B cell (primary cell): ENCODE data around the gene DIP2A. TPM values are rescaled to one million over a fixed set of nuclear protein-coding genes. Genes with fewer than 3 reads are reported as not detected.

ENCODE experiments used
- ATAC-seq: fragments of 200-7000 bp; cut with Tn5 transposase; one replicate; pipeline ENCODE4 v1.10.0; 2021; ENCODE audit warnings: low read depth, mild to moderate bottlenecking, moderate number of reproducible peaks, moderate library complexity
- CTCF ChIA-PET: fragments of 350-600 bp; sonication (Branson Sonifier 250); formaldehyde crosslinking; loops from one replicate; lab custom pipeline; 2021; ENCODE audit warnings: antibody characterized with exemption, inconsistent platforms; lab: Charles Lee
- POLR2A ChIA-PET: fragments of 350-600 bp; sonication (Branson Sonifier 250); formaldehyde crosslinking; loops from one replicate; lab custom pipeline; 2021; ENCODE audit warnings: antibody characterized with exemption; lab: Charles Lee
- DNase-seq: peaks from one replicate; pipeline ENCODE4 v3.0.0; 2013
- H2AFZ ChIP-seq: 2 replicates; pipeline ENCODE4 v1.6.1; 2012; ENCODE audit warnings: mild to moderate bottlenecking, low read depth, low read length; ENCODE audit not compliant: insufficient read depth, poor library complexity, severe bottlenecking
- H3K27ac ChIP-seq, 2 donors: 1 replicate in 1 of 2; 2 replicates in 1 of 2; pipeline ENCODE4 v1.5.1; 2012 to 2013; ENCODE audit warnings: low read length in 2 of 2, mild to moderate bottlenecking in 2 of 2, moderate library complexity in 1 of 2
- H3K27me3 ChIP-seq, 4 experiments: fragments of 200-600 bp in 1 of 4; sonication (generic) in 1 of 4; replicated peaks in 1 of 4; 1 replicate in 2 of 4; 2 replicates in 2 of 4; pipeline versions ENCODE4 v1.6.1 to v1.7.0; 2013 to 2016; ENCODE audit warnings: low read length in 3 of 4, mild to moderate bottlenecking in 2 of 4, mixed read lengths in 1 of 4, moderate library complexity in 1 of 4; ENCODE audit not compliant: insufficient read depth in 4 of 4, control insufficient read depth in 3 of 4; ENCODE audit errors: control extremely low read depth in 1 of 4
- H3K36me3 ChIP-seq, 2 experiments: replicated peaks in 1 of 2; 1 replicate in 1 of 2; 2 replicates in 1 of 2; pipeline versions ENCODE4 v1.6.1 to v1.7.1; 2013; ENCODE audit warnings: low read length in 1 of 2; ENCODE audit not compliant: insufficient read depth in 2 of 2, control insufficient read depth in 1 of 2; ENCODE audit errors: control extremely low read depth in 1 of 2, extremely low read depth in 1 of 2
- H3K4me1 ChIP-seq, 2 donors: fragments of 200-600 bp in 1 of 2; sonication (generic) in 1 of 2; 1 replicate in 1 of 2; 2 replicates in 1 of 2; pipeline versions ENCODE4 v1.5.1 to v1.6.1; 2013 to 2017; ENCODE audit warnings: low read length in 2 of 2; ENCODE audit not compliant: control insufficient read depth in 2 of 2, insufficient read depth in 2 of 2
- H3K4me2 ChIP-seq: replicated peaks from 2 replicates; pipeline ENCODE3; 2012; ENCODE audit warnings: mild to moderate bottlenecking, low read depth, low read length; ENCODE audit not compliant: poor library complexity, severe bottlenecking
- H3K4me3 ChIP-seq, 5 experiments: fragments of 200-600 bp in 1 of 5; sonication (generic) in 1 of 5; 1 replicate in 3 of 5; 2 replicates in 2 of 5; pipeline versions ENCODE4 v1.5.1 to v1.7.0; 2011 to 2016; ENCODE audit warnings: low read length in 4 of 5, mild to moderate bottlenecking in 4 of 5, low read depth in 2 of 5, control low read depth in 1 of 5, moderate library complexity in 1 of 5; ENCODE audit not compliant: insufficient read depth in 1 of 5; ENCODE audit errors: control extremely low read depth in 1 of 5, extremely low read depth in 1 of 5
- H3K79me2 ChIP-seq: fragments of 200-600 bp; sonication (generic); one replicate; pipeline ENCODE4 v1.6.0; 2016; ENCODE audit warnings: low read length; ENCODE audit not compliant: control insufficient read depth, insufficient read depth
- H3K9ac ChIP-seq: fragments of 200-600 bp; sonication (generic); 2 replicates; pipeline ENCODE4 v1.6.1; 2017; ENCODE audit warnings: mild to moderate bottlenecking, low read length, moderate library complexity
- H3K9me3 ChIP-seq, 3 donors: one replicate each; pipeline versions ENCODE4 v1.6.1 to v1.7.1; 2013; ENCODE audit warnings: low read length in 2 of 3; ENCODE audit not compliant: control insufficient read depth in 2 of 3, insufficient read depth in 1 of 3; ENCODE audit errors: control extremely low read depth in 1 of 3
- H4K20me1 ChIP-seq: 2 replicates; pipeline ENCODE4 v1.6.0; 2012; ENCODE audit warnings: mild to moderate bottlenecking, low read length; ENCODE audit not compliant: insufficient read depth, control insufficient read depth, poor library complexity, severe bottlenecking
- H3K27ac Mint-ChIP-seq: one replicate; pipeline ENCODE4 v1.8.0; 2021; ENCODE audit warnings: mixed read lengths
- H3K27me3 Mint-ChIP-seq: one replicate; pipeline ENCODE4 v1.8.0; 2021; ENCODE audit warnings: mixed read lengths
- H3K4me1 Mint-ChIP-seq: one replicate; pipeline ENCODE4 v1.8.0; 2021; ENCODE audit warnings: mixed read lengths
- H3K4me3 Mint-ChIP-seq: one replicate; pipeline ENCODE4 v1.8.0; 2021; ENCODE audit warnings: mixed read lengths
- H3K9me3 Mint-ChIP-seq: one replicate; pipeline ENCODE4 v1.8.0; 2022; ENCODE audit warnings: mixed read lengths; ENCODE audit not compliant: insufficient read depth
- EZH2 ChIP-seq: IDR thresholded peaks from 2 replicates; pipeline ENCODE4 v1.6.1; 2012; ENCODE audit warnings: borderline replicate concordance, low read depth, mild to moderate bottlenecking, moderate library complexity, low read length; ENCODE audit not compliant: insufficient read depth, poor library complexity, severe bottlenecking
- WGBS: methylation state at CpG from one replicate; pipeline ENCODE4 v1.1.5; 2013; ENCODE audit warnings: missing lambda C conversion rate; ENCODE audit not compliant: insufficient coverage; 5-methylcytosine and 5-hydroxymethylcytosine counted together
- intact Hi-C: fragments of 100-400 bp; cut with micrococcal nuclease; formaldehyde crosslinking; loops from one replicate; pipeline ENCODE4 v1.10.0; 2022
- polyA plus RNA-seq: library from polyadenylated mRNA; depleted of rRNA; stranded (reverse); fragments of >200 nt; gene quantifications from 2 replicates; pipeline ENCODE4 v1.2.3, GENCODE V29; 2012
- total RNA-seq, 2 donors: library from RNA; stranded (reverse); fragments of 120-200 nt in 1 of 2; gene quantifications; 1 replicate in 1 of 2; 2 replicates in 1 of 2; pipeline versions ENCODE4 v1.2.3 to v1.2.4, GENCODE V29; 2013 to 2022
- TF ChIP-seq, protein P1 (sequence below): fragments of 200-600 bp; IDR thresholded peaks from one replicate; pipeline ENCODE4 v1.8.0; 2022; ENCODE audit warnings: antibody characterized with exemption, mild to moderate bottlenecking

The DIP2A gene
- total and polyA plus RNA-seq, 2 donors (not counting 1 experiment from before 2014, with no cell fraction given), result 40.4 to 59.0 TPM

DNA sequence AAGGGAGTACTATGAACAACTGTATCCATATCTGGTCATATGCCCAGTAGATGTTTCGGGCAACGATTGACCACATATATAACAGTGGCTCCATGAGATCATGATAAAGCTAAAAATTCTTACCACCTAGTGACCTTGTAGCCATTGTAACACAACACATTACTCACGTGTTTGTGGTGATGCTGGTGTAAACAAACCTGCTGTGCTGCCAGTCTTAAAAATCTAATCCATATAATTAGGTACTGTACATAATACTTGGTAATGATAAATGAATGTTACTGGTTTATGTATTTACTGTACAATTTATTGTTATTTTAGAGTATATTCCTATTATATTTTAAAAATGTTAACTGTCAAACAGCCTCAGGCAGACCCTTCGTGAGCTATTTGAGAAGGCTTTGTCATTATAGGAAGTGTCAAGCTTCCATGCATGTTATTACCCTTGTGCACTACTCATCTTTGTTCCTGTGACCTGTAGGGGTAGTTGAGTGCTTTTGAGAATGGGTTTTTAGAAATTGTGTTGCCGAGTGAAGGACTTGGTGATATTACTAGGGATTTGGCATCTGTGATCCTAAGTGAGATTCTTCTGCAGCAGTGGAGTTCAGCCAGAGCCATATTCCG is 23.6 kb downstream of the DIP2A start:
- Histone ChIP-seq H3K9ac (no peak overlapping the region), H3K9me3 (no peaks in the 10 kb centered on the region), H4K20me1 (no peaks in the 10 kb centered on the region), H3K4me3 (no peak overlapping the region), H3K27me3 (no peaks in the 10 kb centered on the region), H2AFZ (no peak overlapping the region), H3K27ac (no peak overlapping the region), H3K79me2 (peaks cover 38% of the 10 kb centered on the region), H3K36me3 (peaks cover 0 to 16% of the 10 kb centered on the region in 2 experiments), H3K4me1 (no peaks in the 10 kb centered on the region), H3K4me2 (no peak overlapping the region)
- no peak overlapping the region for H3K4me3 Mint-ChIP-seq
- TF ChIP-seq, protein P1, sequence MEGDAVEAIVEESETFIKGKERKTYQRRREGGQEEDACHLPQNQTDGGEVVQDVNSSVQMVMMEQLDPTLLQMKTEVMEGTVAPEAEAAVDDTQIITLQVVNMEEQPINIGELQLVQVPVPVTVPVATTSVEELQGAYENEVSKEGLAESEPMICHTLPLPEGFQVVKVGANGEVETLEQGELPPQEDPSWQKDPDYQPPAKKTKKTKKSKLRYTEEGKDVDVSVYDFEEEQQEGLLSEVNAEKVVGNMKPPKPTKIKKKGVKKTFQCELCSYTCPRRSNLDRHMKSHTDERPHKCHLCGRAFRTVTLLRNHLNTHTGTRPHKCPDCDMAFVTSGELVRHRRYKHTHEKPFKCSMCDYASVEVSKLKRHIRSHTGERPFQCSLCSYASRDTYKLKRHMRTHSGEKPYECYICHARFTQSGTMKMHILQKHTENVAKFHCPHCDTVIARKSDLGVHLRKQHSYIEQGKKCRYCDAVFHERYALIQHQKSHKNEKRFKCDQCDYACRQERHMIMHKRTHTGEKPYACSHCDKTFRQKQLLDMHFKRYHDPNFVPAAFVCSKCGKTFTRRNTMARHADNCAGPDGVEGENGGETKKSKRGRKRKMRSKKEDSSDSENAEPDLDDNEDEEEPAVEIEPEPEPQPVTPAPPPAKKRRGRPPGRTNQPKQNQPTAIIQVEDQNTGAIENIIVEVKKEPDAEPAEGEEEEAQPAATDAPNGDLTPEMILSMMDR, result no peak
- TF ChIP-seq EZH2, result no peak
- ATAC-seq, result no peak
- 100% methylated on average over 1 of the region's 6 CpGs for WGBS
- no peak overlapping the region for H3K27ac Mint-ChIP-seq
- intact Hi-C loops, result no loop called here
- ChIA-PET POLR2A (no interaction called here), CTCF (no interaction called here)
- H3K9me3 Mint-ChIP-seq, result no peaks in the 10 kb centered on the region
- H3K4me1 Mint-ChIP-seq, result no peaks in the 10 kb centered on the region
- no peak for DNase-seq
- H3K27me3 Mint-ChIP-seq, result no peaks in the 10 kb centered on the region

DNA sequence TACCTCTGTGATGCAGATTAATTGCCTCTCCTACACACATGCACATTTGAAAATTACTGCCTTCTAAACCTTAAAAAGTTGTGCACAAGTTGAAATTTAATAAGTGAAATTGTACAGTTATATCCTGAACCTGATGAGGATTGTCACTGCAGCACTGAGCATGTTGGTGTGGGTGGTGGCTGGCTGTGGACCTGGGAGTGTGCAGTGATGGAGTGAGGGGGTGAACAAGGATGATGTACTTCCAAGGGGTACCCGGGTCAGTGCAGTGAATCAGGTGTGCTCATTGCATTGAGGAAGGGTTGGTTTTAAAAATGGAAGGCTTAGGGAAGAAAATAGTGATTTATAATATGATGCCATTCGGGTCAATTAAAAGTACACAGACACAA is 24.1 kb downstream of the DIP2A start:
- no peaks in the 10 kb centered on the region for H4K20me1 ChIP-seq
- H3K79me2 ChIP-seq, result peaks cover 37% of the 10 kb centered on the region
- no peaks in the 10 kb centered on the region for H3K27me3 ChIP-seq
- no peak for ATAC-seq
- no peak overlapping the region for H3K27ac ChIP-seq
- no peak overlapping the region for H3K4me3 ChIP-seq
- ChIA-PET CTCF (no interaction called here), POLR2A (no interaction called here)
- H3K4me1 Mint-ChIP-seq, result no peaks in the 10 kb centered on the region
- no peaks in the 10 kb centered on the region for H3K27me3 Mint-ChIP-seq
- H3K36me3 ChIP-seq, result peaks cover 0 to 18% of the 10 kb centered on the region in 2 experiments
- DNase-seq, result no peak
- TF ChIP-seq, protein P1, result no peak
- TF ChIP-seq EZH2, result no peak
- no peaks in the 10 kb centered on the region for H3K9me3 Mint-ChIP-seq
- H3K4me3 Mint-ChIP-seq, result no peak overlapping the region
- no peak overlapping the region for H3K27ac Mint-ChIP-seq
- H3K9me3 ChIP-seq, result no peaks in the 10 kb centered on the region
- H3K4me2 ChIP-seq, result no peak overlapping the region
- no peak overlapping the region for H2AFZ ChIP-seq
- no CpG with 5 or more reads among the region's 2 CpGs for WGBS
- intact Hi-C loops, result no loop called here
- H3K4me1 ChIP-seq, result no peaks in the 10 kb centered on the region
- no peak overlapping the region for H3K9ac ChIP-seq
